ENCODE data around the gene NFYC.

The NFYC gene

GRCh38 chr1:40740039-40740996, 48.8 kb downstream of the NFYC start:
- no peak for DNase-seq

- DNase-seq = no peak
These were observed 49.7 kb downstream of the NFYC start for GRCh38 chr1:40740997-40741736.

GRCh38 chr1:40742363-40743061, 51.0 kb downstream of the NFYC start:
- no peak for DNase-seq

GRCh38 chr1:40743452-40743851, 51.9 kb downstream of the NFYC start:
- DNase-seq = no peak

- DNase-seq = no peak
These were observed 52.4 kb downstream of the NFYC start for GRCh38 chr1:40743860-40744259.

DNA sequence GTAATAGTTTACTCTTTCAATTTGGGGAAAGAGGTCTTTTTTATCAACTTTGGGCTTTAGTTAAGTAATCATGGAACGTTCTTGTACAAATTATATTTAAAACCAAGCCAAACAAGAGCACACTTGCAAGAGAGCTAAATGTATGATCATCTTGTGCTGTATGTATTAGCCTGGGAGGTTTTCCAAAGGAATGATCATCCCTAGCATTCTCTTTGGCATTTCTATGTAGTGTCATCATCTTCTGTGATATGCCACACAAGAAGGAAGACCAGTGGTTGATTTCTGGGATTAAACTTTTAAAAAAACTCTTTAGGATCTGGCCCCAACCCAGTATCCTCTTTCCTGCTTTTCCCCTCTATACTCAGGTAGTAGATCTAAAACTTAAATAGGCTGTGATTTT, 53.7 kb downstream of the NFYC start:
- DNase-seq = no peak

GRCh38 chr1:40746344-40747090, 55.0 kb downstream of the NFYC start:
- no peak for DNase-seq

DNA sequence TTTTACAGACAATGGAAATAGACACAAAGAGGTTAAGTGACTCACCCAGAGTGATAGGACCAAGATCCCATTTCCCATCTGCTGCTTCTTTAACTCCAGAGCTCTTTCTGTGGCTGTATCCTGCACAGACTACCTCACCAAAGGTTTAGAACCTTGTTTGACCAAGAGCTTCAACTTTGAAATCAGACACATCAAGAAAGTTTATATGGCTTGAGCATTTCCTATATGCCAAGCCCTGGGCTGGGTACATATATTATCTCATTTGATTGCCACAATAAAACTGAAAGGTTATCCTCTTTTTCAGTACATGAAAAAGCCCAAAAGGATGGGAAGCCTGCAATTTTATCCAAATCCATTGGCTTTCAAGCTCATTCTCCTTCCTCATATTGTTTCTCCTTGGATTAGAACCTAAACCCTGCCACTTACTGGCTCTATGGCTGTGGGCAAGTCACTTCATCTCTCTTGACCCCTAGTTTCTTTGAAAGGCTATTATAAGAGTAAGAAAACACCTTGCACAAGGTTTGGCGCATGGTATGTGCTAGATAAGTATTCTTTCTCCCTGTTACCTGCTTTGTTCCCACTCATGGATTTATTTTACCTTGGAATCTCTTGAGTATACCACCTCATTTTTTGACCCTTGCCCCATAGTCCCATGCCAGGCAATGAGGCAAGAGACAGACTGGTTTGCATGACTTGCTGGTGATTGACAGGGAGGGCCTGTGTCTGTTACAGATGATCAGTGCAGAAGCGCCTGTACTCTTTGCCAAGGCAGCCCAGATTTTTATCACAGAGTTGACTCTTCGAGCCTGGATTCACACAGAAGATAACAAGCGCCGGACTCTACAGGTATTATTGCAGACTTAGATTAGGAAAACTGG, 57.6 kb downstream of the NFYC start:
- no peak for DNase-seq

GRCh38 chr1:40749817-40750216, 58.3 kb downstream of the NFYC start:
- no peak for DNase-seq

GRCh38 chr1:40750451-40750908, 59.0 kb downstream of the NFYC start:
- no peak for DNase-seq

DNA sequence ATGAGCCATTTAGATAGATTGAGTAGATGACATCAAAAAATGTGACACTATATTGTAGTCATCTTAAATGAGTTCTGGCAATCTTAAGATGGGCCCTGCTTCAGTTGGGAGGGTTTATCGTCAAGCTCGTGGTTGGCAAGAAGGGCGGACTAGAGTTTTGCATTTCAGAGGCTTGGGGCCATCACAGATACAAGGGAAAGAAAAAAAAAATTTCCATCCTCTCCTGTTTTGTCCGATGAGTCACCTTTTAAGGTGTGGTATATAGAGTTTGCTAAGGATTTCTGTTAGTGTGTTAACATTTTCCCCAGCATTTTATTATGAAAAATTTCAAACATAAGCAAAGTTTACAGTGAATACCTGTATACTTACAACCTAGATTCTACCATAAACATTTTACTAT, 60.3 kb downstream of the NFYC start:
- no peak for DNase-seq

- no peak for DNase-seq
These were observed 61.8 kb downstream of the NFYC start for GRCh38 chr1:40753142-40753882.

DNA sequence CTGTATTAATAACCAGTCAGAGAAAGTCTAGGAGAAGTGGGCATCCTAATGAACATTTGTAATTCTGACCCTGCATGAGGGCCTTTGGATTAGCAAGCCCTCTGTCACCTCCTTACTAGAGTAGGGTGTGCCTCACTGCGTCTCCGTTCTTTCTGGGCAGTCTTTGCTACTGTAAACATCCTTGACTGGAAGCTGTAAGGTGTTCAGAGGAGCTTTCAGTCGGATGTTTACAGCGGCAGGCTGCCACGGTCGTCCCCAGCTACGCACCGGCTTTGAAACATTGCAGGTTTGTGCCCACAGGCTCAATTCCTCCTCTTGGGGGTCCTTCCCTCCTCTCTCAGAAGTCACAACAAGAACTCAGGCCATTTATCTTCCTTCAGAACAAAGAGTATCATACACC, 62.7 kb downstream of the NFYC start:
- DNase-seq = no peak

- DNase-seq = no peak
These were observed 63.6 kb downstream of the NFYC start for GRCh38 chr1:40755067-40755466.

GRCh38 chr1:40756523-40756922, 65.0 kb downstream of the NFYC start:
- no peak for DNase-seq

GRCh38 chr1:40757084-40757483, 65.6 kb downstream of the NFYC start:
- no peak for DNase-seq

GRCh38 chr1:40758004-40758403, 66.5 kb downstream of the NFYC start:
- no peak for DNase-seq

DNA sequence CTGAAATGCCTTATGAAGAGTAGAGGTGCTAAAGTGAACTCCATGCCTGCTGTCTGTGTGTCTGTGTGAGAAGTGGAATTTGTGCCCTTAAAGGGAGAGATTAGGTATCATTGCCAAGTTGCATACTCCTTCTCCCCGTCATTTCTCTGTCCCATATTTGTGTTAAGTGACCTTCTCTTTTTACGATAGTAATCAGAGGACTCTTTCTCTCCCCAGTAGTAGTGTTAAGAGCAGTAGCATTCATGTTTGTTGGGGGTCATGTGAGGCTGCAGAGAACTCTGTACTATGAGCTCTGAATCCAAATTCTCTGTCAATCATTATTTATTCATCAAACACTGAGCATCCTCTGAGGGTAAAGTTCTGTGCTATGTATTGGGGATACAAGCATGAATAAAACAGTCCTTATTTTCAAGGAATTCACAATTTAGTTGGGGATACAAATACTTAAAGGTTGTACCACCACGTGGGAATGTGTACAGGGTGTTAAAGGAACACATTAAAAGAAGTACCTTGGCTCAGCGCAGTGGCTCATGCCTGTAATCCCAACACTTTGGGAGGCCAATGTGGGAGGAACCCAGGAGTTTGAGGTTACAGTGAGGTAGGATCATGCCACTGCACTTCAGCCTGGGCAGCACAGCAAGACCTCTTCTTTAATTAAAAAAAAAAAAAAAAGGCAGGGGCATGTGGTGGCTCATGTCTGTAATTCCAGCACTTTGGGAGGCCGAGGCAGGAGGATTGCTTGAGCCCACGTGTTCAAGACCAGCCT, 67.3 kb downstream of the NFYC start:
- DNase-seq = no peak

- DNase-seq = no peak
These were observed 69.5 kb downstream of the NFYC start for GRCh38 chr1:40760984-40761383.
